Nephron progenitor cell (in vitro differentiated cells): ENCODE results near the gene DUS1L.
A peak's percentile ranks its signal among the peaks of the same experiment; 100 is the strongest.

ENCODE experiments used
- DNase-seq: peaks from one replicate; pipeline ENCODE4 v3.0.0; 2021
- H3K27ac Mint-ChIP-seq: 2 replicates; pipeline ENCODE4 v1.8.0; 2021; ENCODE audit warnings: mild to moderate bottlenecking, moderate library complexity, mixed read lengths
- H3K27me3 Mint-ChIP-seq: 2 replicates; pipeline ENCODE4 v1.8.0; 2021; ENCODE audit warnings: mild to moderate bottlenecking, low read depth, mixed read lengths; ENCODE audit not compliant: poor library complexity
- H3K36me3 Mint-ChIP-seq: 2 replicates; pipeline ENCODE4 v1.8.0; 2021; ENCODE audit warnings: low read depth, mixed read lengths
- H3K4me1 Mint-ChIP-seq: 2 replicates; pipeline ENCODE4 v1.8.0; 2021; ENCODE audit warnings: mixed read lengths
- H3K4me3 Mint-ChIP-seq: 2 replicates; pipeline ENCODE4 v1.8.0; 2021; ENCODE audit warnings: mild to moderate bottlenecking, moderate library complexity, mixed read lengths
- H3K9me3 Mint-ChIP-seq: 2 replicates; pipeline ENCODE4 v1.8.0; 2021; ENCODE audit warnings: mild to moderate bottlenecking, moderate library complexity, mixed read lengths
- TF ChIP-seq, protein P1 (sequence below): fragments of 200-600 bp; sonication (generic); IDR thresholded peaks from 2 replicates; pipeline ENCODE4 v1.5.0; 2021; ENCODE audit warnings: antibody characterized with exemption

DUS1L gene

DNA sequence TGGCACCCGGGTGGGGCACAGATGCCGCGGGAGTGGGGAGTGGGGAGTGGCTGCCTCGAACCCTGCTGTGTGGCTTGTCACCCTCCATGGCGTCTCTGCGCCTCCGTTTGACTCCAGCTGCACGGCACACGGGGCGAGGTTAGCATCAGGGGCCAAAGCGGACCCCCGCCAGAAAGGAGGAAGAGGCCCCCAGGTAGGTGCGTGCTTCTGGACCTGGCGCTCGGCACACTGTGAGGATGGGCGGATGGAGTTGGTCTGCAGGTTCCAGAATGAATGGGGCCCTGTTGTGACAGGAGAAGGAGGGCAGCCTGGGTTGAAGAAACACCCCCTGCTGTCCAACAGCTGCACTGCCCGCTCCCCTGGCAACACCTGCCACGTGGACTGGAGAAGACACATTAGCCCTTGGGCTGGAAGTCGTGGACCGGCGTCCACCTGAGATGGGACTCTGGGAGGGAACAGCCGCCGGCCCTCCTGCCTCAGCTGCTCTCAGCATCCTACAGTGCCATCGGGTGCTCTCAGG, 41.8 kb upstream of the DUS1L start:
- Mint-ChIP-seq H3K9me3 (no peaks in the 10 kb centered on the region), H3K36me3 (peaks cover 32% of the 10 kb centered on the region), H3K27me3 (no peaks in the 10 kb centered on the region), H3K27ac (no peak overlapping the region), H3K4me3 (no peak overlapping the region), H3K4me1 (peaks cover 74% of the 10 kb centered on the region)
- TF ChIP-seq, protein P1, sequence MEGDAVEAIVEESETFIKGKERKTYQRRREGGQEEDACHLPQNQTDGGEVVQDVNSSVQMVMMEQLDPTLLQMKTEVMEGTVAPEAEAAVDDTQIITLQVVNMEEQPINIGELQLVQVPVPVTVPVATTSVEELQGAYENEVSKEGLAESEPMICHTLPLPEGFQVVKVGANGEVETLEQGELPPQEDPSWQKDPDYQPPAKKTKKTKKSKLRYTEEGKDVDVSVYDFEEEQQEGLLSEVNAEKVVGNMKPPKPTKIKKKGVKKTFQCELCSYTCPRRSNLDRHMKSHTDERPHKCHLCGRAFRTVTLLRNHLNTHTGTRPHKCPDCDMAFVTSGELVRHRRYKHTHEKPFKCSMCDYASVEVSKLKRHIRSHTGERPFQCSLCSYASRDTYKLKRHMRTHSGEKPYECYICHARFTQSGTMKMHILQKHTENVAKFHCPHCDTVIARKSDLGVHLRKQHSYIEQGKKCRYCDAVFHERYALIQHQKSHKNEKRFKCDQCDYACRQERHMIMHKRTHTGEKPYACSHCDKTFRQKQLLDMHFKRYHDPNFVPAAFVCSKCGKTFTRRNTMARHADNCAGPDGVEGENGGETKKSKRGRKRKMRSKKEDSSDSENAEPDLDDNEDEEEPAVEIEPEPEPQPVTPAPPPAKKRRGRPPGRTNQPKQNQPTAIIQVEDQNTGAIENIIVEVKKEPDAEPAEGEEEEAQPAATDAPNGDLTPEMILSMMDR: peak; percentile 8
- no peak for DNase-seq

DNA sequence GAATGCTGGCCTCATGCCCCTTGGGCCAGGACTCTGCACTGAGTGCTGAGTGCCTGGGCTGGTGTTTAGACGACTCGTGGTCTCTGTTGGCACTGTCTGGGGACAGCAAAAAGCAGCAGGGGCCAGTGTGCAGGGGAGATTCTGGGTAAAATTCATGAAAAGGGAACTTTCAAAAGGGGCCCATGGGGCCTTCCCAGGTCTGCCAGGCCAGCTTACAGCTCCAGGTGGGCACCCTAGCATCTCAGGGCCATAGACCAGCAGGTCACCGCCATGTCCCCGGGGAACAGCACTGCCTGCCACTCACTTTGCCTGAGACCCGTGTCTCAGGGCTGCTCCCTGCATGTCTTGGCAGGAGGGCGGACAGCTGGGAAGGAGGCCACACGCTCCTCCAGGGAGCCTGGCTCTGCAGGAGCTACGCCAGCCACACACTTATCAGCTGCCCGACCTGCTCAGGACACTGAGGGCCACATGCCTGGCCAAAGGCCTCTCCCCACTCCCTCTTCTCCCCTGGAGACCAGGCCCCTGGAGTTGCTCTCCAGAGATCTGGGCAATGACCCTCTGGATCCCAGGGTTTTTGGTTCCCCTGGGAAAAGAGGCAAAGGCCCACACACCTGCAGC, 41.2 kb upstream of the DUS1L start:
- Mint-ChIP-seq H3K9me3 (no peaks in the 10 kb centered on the region), H3K27me3 (no peaks in the 10 kb centered on the region), H3K27ac (peak overlapping the region; percentile 95), H3K36me3 (peaks cover 26% of the 10 kb centered on the region), H3K4me3 (peak overlapping the region; percentile 42), H3K4me1 (peaks cover 72% of the 10 kb centered on the region)
- TF ChIP-seq, protein P1: no peak
- DNase-seq: no peak

DNA sequence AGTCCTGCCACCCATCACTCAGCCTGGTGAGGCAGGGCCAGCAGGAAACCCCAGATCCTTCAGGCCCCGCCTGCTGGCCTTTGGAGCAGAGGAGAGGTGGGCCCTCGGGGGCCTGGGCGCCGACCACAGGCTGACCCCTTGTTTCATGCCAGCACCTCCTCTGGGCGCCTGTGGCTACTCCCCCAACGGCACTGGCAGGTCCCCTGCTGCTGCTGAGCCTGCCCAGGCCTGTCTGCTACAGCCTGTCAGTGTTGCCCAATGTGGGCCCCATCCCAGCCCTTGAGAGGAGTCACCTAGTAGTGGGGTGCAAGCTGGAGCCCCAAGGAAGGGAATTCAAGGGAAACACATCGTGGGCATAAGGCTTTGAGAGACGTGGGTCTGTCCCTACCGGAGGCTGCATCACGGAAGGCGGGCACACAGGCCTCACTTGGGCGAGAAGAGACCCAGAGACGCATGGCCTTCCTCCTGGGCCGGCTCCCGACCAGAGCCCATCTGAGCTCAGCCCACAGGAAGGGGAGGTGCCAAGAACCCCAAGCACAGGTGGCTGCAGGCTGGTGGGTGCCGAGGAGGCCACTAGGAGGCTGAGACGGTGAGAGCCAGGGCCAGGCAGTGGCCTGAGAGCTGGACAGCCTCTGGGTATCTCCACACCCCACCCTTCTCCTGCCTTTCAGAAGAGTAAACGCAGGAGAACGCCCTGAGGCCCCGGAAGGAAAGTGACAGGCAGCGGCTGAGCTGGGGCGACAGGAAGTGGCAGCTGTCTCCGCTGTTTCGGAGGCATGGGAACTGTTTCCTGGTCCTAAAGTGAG, 40.5 kb upstream of the DUS1L start:
- Mint-ChIP-seq H3K4me3 (peak overlapping the region; percentile 42), H3K9me3 (no peaks in the 10 kb centered on the region), H3K27ac (peak overlapping the region; percentile 95), H3K27me3 (no peaks in the 10 kb centered on the region), H3K4me1 (peaks cover 74% of the 10 kb centered on the region), H3K36me3 (peaks cover 20% of the 10 kb centered on the region)
- peak; percentile 53 for DNase-seq
- TF ChIP-seq, protein P1: peak; percentile 22

DNA sequence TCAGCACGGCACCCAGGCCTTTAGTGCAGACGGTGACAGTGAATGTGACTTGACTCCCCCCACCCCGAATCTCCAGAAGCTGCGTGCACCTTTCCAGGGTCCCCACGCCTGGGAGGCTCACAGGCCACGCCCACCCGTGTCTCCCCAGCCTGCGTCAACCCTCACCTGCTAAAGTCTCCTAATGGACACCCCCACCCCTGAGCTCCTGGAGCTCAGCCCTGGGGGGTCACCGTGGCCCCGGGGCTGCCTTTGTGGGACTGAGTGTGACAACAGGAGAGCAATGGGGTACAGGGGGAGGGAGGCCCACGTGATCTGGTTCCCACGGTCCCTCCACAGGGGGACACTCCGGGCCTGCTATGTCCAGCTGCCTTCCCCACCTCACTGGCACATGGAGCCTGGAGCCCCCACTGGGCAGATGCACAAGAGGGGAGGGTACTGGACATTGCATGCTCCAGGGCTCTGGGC, 39.8 kb upstream of the DUS1L start:
- Mint-ChIP-seq H3K36me3 (peaks cover 16% of the 10 kb centered on the region), H3K4me1 (peaks cover 79% of the 10 kb centered on the region), H3K27ac (no peak overlapping the region), H3K4me3 (no peak overlapping the region), H3K27me3 (no peaks in the 10 kb centered on the region), H3K9me3 (no peaks in the 10 kb centered on the region)
- DNase-seq: no peak
- TF ChIP-seq, protein P1: no peak

DNA sequence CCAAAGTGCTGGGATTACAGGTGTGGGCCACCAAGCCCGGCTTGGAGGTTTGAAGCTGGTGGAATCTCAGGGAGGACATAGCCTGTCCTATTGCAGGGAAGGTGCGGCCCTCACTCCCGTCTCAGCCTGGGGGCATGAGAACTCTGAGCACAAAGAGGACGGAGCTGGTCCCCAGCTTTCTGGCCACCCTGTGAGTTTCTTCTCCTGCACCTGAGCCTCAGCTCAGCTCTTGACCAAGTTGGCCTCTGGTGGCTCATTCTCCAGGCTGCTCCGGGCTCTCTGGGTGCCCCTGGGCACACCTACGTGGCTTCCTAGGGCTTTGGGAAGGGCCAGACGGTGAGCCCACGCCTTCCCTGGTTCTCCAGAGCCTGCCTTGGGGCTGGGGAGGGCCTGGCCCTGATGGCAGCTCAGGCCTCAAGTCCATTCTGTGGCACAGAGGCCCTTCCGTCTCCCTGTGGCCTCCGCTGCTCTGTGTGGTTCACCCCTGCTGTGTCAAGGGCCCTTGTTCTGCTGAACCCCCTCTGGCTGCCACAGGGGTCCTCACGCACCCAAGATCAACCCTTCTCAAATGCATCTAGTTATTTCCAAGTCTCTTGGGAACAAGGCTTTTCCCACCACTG, 39.3 kb upstream of the DUS1L start:
- H3K4me3 Mint-ChIP-seq: no peak overlapping the region
- H3K9me3 Mint-ChIP-seq: no peaks in the 10 kb centered on the region
- no peaks in the 10 kb centered on the region for H3K27me3 Mint-ChIP-seq
- H3K4me1 Mint-ChIP-seq: peaks cover 80% of the 10 kb centered on the region
- TF ChIP-seq, protein P1: no peak
- peaks cover 11% of the 10 kb centered on the region for H3K36me3 Mint-ChIP-seq
- no peak for DNase-seq
- H3K27ac Mint-ChIP-seq: peak overlapping the region; percentile 39
